Liver (tissue), 3 donors: Measurements from ENCODE around the gene GRIP1.

Experiments
- CTCF ChIP-seq: fragments of 150-350 bp; IDR thresholded peaks from 2 replicates; pipeline ENCODE4 v1.5.1; 2017; ENCODE audit warnings: improper control_type of control experiment, low read depth, low read length; ENCODE audit not compliant: missing input control
- EGR1 ChIP-seq, 2 donors: IDR thresholded peaks; 2 replicates each; pipeline ENCODE4 v1.6.1; 2016 to 2018; ENCODE audit warnings: antibody characterized with exemption in 2 of 2, low read depth in 2 of 2
- GABPA ChIP-seq, 2 donors: IDR thresholded peaks in 1 of 2; conservative IDR thresholded peaks in 1 of 2; 2 replicates each; pipeline ENCODE4 v1.6.1; 2016; ENCODE audit warnings: antibody characterized with exemption in 2 of 2, mild to moderate bottlenecking in 1 of 2, moderate library complexity in 1 of 2
- REST ChIP-seq: IDR thresholded peaks from 2 replicates; pipeline ENCODE4 v1.6.1; 2016; ENCODE audit warnings: antibody characterized with exemption, mild to moderate bottlenecking
- TF ChIP-seq, protein P1 (sequence below): IDR thresholded peaks from 2 replicates; pipeline ENCODE4 v1.6.1; 2016; ENCODE audit warnings: antibody characterized with exemption
- donor health status: healthy.
- donor health status: healthy.

- TF ChIP-seq CTCF: no peak
- no peak for TF ChIP-seq EGR1 (IDR thresholded peaks at IDR 0.05; ENCODE audit: low read depth in 2 of 2)
- TF ChIP-seq, protein P1, sequence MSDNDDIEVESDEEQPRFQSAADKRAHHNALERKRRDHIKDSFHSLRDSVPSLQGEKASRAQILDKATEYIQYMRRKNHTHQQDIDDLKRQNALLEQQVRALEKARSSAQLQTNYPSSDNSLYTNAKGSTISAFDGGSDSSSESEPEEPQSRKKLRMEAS: no peak
- no peak for TF ChIP-seq REST
- no peak for TF ChIP-seq GABPA (IDR thresholded peaks at IDR 0.05 in 1 of 2, conservative IDR thresholded peaks at IDR 0.05 in 1 of 2)
Measured at GRCh38 chr12:66430106-66430505, 248.8 kb downstream of the GRIP1 start.
